NCI-H2196 treated with DMSO at 0.1 percent for 48 hours (cell line): Measurements from ENCODE around the gene SLCO2B1.

Source experiments
- DNase-seq: peaks from one replicate; lab custom pipeline; 2025; ENCODE audit not compliant: unreplicated experiment; lab: John Stamatoyannopoulos, UW

Gene SLCO2B1

GRCh38 chr11:75214843-75215242, 63.9 kb downstream of the SLCO2B1 start:
- DNase-seq: no peak

DNA sequence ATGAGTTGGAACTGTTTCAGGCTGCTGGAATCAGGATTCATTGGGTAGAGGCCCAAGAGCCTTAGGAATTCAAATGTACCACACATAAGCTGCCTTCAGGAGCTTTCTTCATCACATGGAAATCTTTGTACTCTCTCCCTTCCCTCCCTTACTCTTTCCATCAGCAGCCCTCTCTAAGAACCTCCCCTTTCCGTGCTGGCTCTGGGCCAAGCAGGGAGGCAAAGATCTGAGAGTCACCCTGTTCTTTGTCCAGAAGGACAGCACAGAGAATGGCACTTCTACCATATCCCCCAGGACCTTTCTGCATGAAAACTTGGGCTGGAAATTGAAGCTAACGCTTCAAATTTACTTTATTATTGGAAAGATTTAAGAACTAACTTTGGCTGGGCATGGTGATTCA, 69.0 kb downstream of the SLCO2B1 start:
- no peak for DNase-seq

DNA sequence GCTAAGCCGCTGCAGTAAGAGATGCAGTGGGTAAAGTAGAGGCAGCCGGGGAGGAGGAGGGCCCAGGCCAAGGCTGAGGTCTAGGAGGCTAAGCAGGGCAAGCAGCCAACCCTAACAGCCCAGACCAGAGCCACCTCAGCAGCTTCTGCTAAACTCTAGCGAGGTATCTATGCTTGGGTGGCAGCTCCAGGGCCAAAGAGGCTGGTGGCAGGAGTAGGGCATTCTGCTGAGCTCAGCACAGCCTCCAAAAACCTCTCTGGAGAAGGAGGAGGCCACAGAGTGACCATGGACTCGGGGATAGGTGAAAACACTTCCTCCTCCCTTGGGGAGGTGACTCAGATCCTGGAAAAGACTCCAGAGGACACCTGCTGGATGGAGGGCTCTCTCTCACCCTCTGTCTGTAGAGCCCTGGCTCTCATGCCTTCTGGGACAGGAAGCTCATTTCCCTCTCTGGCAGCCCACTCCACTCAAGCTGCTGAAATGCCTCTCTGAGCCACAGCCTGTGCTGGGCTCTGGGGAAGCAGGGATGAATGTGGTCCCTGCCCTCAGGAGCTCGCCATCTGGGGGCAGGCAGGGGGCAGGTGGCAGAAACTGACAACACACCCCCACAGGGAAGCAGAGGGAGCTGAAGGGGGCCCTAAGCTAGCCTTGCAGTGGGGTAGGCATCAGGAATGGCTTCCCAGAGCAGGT, 73.2 kb downstream of the SLCO2B1 start:
- DNase-seq: no peak

DNA sequence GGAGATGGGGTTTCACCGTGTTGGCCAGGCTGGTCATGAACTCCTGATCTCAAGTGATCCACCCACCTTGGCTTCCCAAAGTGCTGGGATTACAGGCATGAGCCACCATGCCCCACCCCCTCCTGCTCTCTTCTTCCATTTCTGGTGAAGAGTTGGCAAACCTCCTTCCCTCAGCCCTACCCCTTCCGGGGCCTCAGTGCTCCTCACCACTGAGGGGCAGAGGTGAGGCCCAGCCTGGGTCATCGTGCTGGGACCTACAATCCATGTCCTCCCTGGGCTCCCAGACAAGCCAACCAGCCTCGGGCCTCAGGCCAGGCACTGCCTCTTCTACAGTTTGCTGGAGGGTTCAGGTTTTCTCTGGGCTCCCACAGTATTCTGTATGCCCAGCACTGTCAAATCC, 74.9 kb downstream of the SLCO2B1 start:
- no peak for DNase-seq

DNA sequence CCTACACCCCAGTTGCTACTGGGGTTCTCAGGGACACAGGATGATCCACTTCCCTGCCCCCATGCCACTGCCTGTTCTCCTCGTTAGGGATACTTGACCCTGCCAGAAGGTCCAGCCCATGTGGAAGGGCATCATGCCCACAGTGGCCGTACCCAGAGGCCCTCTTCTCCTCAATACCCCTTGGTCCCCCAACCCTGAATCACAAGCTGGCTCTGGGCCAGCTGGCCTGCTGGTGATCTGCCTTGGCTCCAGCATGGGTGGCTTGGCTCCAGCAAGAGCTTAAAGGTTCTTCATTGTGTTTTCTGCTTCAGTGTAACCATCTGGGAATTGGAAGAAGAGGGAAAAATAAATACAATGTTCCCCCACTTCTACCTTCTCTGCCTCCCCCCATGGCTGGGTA, 78.6 kb downstream of the SLCO2B1 start:
- DNase-seq: no peak

DNA sequence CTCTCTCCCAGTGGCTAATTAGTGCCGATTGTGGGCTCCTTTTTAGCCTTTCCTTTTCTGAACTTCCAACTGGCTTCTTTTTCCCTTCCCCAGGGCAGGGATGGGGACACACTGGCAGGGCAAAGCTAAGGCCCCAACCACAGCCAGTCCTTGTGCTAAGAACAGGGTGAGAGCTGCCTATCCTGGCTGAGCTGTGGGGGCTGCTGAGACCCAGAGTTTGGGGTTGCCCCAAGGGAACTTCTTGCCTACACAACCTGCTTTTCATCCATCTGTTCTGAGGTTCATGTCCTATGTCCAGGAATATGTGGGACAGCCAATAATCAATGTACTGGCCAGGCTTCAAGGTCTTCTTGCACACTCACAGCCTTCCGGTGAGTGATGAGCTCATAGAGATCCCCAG, 79.7 kb downstream of the SLCO2B1 start:
- DNase-seq: no peak

GRCh38 chr11:75233754-75234172, 82.9 kb downstream of the SLCO2B1 start:
- no peak for DNase-seq

DNA sequence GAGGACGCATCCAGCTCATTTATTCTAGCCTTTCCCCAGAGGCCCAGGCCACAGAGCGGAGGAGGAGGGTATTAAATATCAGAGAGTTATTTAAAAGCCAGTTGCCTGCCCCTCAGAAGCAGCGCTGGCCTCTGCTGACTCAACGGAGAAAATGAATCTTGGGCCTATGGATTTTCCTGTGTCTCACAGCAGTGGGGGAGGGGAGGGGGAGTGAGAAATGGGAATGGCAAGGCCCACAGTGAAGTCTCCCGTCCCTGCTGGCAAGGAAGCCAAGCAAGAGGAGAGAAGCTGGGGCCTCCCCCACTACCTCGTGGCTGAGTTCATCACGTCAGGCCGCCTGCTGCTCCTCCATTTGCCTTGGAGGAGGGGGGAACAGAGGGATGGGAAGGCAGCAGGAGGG, 85.2 kb downstream of the SLCO2B1 start:
- no peak for DNase-seq

GRCh38 chr11:75237050-75237449, 86.1 kb downstream of the SLCO2B1 start:
- no peak for DNase-seq

DNA sequence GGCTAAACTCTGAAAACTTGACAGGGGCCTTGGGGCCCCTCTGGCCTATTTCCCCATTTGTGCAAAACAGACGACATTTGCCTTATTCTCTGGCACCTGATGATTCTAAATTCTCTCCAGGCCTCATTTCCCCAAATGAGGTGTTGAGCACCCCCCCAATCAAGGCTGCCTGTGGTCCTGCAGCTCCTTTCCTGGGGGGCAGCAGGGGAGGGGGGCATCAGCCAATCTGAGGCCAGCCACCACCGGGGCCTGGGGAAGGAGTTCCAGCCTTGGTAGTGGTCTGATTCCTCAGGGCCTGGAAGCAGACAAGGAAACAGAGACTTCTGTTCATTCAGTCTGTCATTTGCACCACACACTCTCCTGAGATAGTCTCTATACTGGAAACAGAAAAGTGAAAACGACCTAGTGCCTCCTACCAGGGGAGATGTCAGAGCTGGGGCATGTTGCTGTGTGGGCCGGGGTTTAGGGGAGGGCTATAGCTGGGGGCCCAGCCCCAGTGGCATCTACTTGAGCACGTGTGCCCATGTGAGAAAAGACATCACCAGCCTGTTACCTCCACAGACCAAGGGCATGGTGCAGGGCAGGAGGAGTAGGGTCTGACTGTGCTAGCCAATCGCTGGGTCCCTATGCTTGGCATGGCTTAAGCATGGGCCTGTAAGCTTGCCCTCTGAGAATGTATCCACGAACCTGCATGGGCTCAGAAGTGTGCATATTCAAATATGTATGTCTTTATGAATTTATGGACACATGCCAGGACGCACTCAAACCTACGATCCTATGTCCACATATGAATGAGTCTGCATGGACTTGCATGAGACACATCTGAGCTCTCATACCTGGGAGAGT, 87.9 kb downstream of the SLCO2B1 start:
- no peak for DNase-seq

DNA sequence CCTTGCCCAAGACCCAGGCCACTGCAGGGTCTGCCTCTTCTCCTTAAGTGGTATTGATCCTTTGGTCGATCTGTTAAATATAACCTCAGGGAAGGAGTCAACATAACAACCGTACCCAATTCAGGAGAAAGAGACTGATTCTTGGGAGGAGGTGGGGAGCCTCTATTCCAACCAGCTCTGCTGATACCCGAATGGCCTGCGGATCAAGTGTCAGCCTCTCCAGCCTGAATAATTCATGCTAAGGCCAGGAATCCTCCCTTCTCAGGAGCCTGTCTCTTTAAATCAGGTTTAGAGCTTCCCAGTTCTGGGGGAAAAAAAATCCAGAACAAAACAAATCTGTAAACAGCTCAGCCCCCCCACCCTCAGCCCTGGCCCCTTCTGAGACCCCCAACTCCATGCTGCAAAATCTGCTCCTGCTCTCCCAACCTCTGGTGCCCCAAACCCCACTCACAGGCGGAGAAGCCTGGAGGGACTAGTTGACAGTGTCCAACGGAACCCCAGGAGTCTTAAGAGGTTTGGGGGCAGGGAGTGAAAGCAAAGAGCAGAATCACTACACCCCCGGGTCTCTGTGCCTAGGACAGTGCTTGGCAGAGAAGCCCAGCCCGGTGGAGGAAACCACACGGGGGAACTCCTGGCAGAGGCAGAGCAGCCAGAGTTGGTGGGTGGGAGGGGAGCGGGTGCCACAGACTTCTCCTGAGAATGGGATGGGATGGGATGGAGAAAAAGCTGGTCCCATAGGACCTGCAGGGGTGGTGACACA, 88.8 kb downstream of the SLCO2B1 start:
- no peak for DNase-seq

DNA sequence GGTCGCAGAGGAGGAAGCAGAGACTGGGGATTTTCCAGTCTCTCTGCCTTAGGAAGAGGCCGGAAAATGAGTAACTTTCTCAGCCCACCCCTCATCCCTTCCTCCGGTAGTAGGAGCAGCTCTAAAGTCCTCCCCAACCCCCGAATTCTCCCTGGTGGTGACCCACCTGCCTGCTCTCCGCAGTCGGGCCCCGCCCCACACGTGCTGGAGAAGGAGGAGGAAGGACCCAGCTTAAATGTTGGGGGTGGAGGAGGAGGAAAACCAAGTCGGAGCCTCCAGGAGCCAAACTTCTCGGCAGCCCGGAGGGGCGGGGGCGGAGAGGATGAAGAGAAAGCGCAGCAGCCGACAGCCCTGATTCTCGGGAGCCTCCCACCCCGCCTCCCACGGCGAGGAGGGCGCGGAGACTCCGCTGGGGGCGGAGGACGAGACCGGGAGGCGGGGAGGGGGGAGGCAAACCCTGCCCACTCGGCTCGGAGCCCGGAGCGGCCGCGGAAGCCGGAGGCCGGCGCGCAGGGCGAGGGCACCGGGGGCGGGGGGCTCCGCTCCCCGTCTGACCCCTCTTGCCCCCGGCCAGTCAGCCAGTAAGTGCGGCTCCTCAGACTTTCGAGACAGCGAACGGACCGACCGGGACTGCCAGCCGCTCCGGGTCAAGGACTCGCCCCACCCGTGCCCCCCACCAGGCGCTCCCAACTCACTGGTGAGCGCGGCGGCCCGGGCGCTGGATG, 89.6 kb downstream of the SLCO2B1 start, which contains the start of gene TPBGL:
Gene TPBGL (plus strand): TSS at position 464 of the 725 bp plus-strand sequence. CDS start 276 bp downstream, outside the sequence.
- DNase-seq: peak; percentile 8

- DNase-seq: peak; percentile 79
Observed at GRCh38 chr11:75241036-75241905, 90.4 kb downstream of the SLCO2B1 start.

DNA sequence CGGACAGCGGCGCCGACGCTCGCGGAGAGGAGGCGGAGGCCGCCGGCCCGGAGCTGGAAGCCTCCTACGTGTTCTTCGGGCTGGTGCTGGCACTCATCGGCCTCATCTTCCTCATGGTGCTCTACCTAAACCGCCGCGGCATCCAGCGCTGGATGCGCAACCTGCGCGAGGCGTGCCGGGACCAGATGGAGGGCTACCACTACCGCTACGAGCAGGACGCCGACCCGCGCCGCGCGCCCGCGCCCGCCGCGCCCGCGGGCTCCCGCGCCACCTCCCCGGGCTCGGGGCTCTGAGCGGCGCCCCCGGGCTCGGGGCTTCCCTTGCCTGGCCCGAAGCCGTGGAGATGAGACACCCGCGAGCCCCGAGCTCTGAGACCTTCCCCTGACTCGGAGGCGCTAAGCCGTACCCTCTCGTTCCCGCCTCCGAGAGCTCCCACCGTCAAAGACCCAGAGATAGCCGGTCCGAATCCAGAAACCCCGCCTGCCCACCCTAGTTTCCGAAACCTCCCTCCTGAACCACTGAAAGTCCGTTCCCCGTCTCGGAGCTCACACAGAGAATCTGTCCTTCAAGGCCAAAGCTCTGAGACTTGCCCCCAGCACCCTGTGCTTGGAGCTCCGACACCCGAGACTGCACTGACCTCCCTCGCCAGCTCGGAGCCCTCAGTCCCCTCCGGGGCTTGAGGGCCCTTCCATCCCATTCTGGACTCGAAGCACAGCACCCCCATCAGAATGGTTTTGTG, 91.2 kb downstream of the SLCO2B1 start:
- no peak for DNase-seq

DNA sequence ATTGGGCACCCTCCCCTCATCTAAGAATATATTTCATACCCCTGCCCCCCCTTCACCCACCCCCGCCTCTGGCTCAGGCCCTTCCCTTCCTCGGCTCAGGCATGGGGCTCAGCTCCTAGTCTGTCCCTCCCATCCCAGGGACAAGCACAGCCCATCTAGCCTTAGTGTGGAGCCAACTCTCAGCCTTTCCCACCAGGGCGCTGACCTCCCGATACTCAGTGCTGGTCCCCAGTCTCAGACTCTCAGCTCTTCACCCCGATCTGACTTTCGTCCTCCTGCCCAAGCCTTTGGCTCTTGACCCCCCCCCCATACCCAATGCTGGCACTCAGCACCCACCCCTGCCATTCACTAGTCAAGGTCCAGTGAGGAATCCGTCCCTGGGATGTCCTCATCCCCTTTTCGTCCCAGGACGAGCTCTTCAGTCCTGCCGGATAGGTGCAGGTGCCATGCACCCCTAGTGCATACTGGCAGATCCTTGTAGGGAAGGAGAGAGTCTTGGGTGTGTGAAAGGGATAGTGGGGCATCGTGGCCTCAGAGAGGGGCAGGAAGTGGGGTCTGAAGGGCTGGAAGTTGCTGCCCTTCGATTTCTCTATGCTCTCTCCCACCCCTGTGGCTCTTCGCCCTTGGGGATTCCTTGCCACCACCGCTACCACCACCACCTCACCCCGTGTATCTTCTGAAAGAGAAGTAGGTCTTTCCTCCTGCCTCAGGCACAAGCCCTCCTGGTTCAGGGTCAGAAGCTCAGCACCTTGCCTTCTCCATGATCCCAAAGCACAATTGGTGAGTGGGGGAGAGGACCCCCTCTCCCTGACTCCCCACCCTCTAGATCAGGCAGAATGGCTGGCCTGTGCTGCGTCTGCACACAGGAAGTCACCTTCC, 92.1 kb downstream of the SLCO2B1 start:
- no peak for DNase-seq

DNA sequence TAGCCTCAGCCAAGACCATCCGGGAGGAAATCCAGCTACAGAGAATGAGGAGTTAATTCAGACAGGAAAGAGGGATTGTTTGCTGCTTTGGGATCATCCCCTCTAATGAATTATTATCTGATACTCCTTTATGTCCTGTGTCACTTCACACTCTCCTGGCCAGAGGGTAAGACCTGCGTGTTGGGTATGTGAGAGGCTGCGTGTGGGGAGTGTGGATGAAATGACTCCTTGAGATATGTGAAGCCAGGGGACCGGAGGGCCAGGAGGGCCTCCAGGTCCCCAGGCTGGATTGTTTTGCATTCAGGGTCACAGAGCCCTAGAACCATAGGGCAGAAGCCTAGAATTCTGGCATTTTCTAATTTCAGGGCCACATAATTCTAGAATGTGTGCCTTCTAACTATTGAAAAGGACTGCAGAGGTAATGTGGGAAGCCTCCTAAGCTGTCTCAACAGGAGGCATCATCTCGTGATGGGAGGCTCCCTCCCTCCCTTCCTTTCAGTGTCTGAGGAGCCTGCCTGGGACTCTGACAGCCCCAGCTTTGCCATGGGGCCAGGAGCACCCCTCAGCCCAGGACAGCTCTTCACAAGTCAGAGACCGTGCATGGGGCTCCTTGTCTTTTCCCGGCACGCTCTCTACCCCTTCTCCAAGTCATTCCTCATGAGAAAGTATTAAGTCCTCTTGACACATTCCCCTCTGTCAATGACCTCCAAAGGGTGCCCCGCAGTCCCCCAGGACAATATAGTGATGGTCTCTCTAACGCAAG, 93.3 kb downstream of the SLCO2B1 start:
- no peak for DNase-seq

GRCh38 chr11:75245356-75246005, 94.6 kb downstream of the SLCO2B1 start:
- DNase-seq: no peak
